ENCODE measurements around the gene SPHK2. TPM values are rescaled to one million over a fixed set of nuclear protein-coding genes. Genes with fewer than 3 reads are reported as not detected.
"Not testable (repeated sequence)": the region's sequence is repeated elsewhere in the genome, so short reads cannot be mapped to it uniquely, and the experiment has no call there.

Gene SPHK2
- total RNA-seq, 4 donors from 2014 or later, result 41.8 to 185 (median 68.7) TPM

DNA sequence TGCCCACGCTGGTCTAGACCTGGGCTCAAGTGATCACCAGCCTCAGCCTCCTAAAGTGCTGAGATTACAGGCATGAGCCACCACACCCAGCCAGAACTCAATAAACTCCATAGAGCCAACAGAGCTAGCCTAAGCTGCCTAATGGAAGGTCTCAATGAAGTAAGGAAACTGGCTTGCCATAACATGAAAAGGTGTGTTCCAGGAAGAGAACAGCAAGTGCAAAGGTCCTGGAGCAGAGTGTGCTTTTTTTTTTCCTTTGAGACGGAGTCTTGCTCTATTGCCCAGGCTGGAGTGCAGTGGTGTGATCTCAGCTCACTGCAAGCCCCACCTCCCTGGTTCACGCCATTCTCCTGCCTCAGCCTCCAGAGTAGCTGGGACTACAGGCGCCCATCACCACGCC lies 38.5 kb downstream of the SPHK2 start:
- peaks cover 0 to 10% (median 4%) of the 10 kb centered on the region in 4 donors for H3K4me1 ChIP-seq
- WGBS, 2 donors (ENCODE audit: low coverage in 1 of 2), result 50 to 72% methylated on average over 2 to 5 of the region's 5 CpGs
- intact Hi-C loops (cut with DNase I; ENCODE audit: low total_unique reads); H3K27me3 ChIP-seq; DNase-seq; in situ Hi-C loops (cut with MboI; ENCODE audit: low pct_ligation_motif_present in 1 of 4, low pct_unique_long_range_greater_than_20kb in 1 of 4, low sequenced_read_pairs in 3 of 4); H3K4me3 ChIP-seq; H3K36me3 ChIP-seq; H3K9me3 ChIP-seq: not testable (repeated sequence)
- peak overlapping the region in 1 of 4 donors; percentile 25 for H3K27ac ChIP-seq
- peak in 1 of 3 donors; percentile 31 for TF ChIP-seq POLR2AphosphoS5 (IDR thresholded peaks at IDR 0.05)

- WGBS, 2 donors (ENCODE audit: low coverage in 1 of 2), result 88 to 94% methylated on average over 6 of the region's 6 CpGs
- Histone ChIP-seq H3K9me3 (no peaks in the 10 kb centered on the region), H3K4me3 (no peak overlapping the region), H3K27ac (no peak overlapping the region), H3K4me1 (peaks cover 0 to 10% (median 4%) of the 10 kb centered on the region in 4 donors), H3K36me3 (no peaks in the 10 kb centered on the region), H3K27me3 (no peaks in the 10 kb centered on the region)
- intact Hi-C loops (cut with DNase I; ENCODE audit: low total_unique reads) (no loop called here), in situ Hi-C loops (cut with MboI; ENCODE audit: low pct_ligation_motif_present in 1 of 4, low pct_unique_long_range_greater_than_20kb in 1 of 4, low sequenced_read_pairs in 3 of 4) (no loop called here)
- no peak for DNase-seq
- TF ChIP-seq POLR2AphosphoS5 (IDR thresholded peaks at IDR 0.05) (no peak), EP300 (IDR thresholded peaks at IDR 0.05; ENCODE audit: low read depth) (no peak), CTCF (IDR thresholded peaks at IDR 0.05) (no peak), POLR2A (IDR thresholded peaks at IDR 0.05) (no peak)
Measured at GRCh38 chr19:48658483-48658882, 39.2 kb downstream of the SPHK2 start.

DNA sequence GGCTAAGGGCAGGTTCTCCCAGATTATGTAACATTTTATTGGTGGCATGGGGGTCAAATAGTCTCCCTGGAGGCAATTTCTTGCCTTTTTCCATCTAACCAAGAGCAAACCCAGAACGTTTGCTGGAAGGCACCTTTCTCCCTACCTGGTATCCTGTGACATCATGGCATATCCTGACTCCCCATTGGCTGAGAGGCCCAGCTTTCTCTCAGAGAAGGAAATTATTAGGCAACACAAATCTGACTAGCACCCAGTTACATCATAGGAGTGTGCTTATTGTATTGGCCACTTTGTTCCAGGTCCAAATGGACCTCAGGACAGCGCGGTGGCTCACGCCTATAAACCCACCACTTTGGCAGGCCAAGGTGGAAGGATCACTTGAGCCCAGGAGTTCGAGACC lies 40.5 kb downstream of the SPHK2 start:
- Histone ChIP-seq H3K27me3 (no peaks in the 10 kb centered on the region), H3K4me1 (peaks cover 0 to 10% (median 4%) of the 10 kb centered on the region in 4 donors), H3K36me3 (no peaks in the 10 kb centered on the region), H3K4me3 (no peak overlapping the region), H3K9me3 (no peaks in the 10 kb centered on the region), H3K27ac (no peak overlapping the region)
- 78% methylated on average over 5 of the region's 5 CpGs; no CpG with 5 or more reads in 1 of the 2 donors for WGBS, 2 donors (ENCODE audit: low coverage in 1 of 2)
- intact Hi-C loops (cut with DNase I; ENCODE audit: low total_unique reads) (loop anchor here (5.0 kb wide), 1 partner anchor 513 kb away; no protein-coding TSS in a partner anchor), in situ Hi-C loops (cut with MboI; ENCODE audit: low pct_ligation_motif_present in 1 of 4, low pct_unique_long_range_greater_than_20kb in 1 of 4, low sequenced_read_pairs in 3 of 4) (no loop called here)
- no peak for DNase-seq
- no peak for TF ChIP-seq CTCF (IDR thresholded peaks at IDR 0.05)
- TF ChIP-seq POLR2A (IDR thresholded peaks at IDR 0.05), result no peak
- no peak for TF ChIP-seq EP300 (IDR thresholded peaks at IDR 0.05; ENCODE audit: low read depth)
- TF ChIP-seq POLR2AphosphoS5 (IDR thresholded peaks at IDR 0.05), result no peak

DNA sequence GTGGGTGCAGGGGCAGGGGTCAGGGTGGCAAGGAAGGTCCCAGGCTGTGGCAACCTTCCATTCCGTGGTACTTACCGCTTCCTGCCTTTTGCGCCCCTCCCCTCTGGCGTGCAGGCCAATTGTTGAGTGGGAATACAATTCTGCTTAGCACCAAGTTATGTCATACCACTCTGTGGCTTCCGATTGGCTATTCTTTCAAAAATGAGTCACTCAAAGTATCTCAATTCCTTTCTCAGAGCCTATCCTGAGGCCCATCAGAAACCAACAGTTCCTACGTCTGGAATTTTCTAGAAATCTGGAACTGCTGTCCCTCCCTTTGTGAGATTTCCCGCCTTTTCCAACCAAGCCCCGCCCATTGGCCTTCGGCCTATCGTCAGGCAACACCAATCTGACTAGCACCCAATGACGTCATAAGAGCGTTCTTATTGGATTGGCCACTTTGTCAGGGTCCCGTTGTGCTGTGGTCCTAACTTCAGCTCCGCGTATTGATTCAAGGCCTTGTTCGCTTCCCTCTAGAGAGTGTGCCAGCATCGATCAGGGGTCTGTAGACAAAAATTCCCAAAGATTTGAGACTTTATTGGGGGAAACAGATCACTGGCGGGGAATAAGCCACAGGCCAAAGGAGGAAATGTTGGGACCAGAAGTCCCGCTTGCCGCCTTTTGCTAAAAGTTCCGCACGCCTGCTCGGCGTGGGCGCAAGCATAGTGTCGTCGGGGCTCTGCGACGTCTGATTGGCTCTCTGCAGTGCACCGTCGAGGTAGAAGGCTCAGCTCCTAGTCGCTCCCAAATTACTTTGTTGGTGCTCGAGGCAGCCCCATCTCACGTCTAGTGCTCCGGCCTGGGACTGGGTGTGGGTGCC lies 41.8 kb downstream of the SPHK2 start:
- 55% methylated on average over 35 of the region's 35 CpGs; no CpG with 5 or more reads in 1 of the 2 donors for WGBS, 2 donors (ENCODE audit: low coverage in 1 of 2)
- TF ChIP-seq POLR2AphosphoS5 (IDR thresholded peaks at IDR 0.05), result no peak
- no peak for TF ChIP-seq POLR2A (IDR thresholded peaks at IDR 0.05)
- TF ChIP-seq CTCF (IDR thresholded peaks at IDR 0.05), result no peak
- TF ChIP-seq EP300 (IDR thresholded peaks at IDR 0.05; ENCODE audit: low read depth), result no peak
- peaks cover 0 to 10% (median 4%) of the 10 kb centered on the region in 4 donors for H3K4me1 ChIP-seq
- intact Hi-C loops (cut with DNase I; ENCODE audit: low total_unique reads), result loop anchor here (5.0 kb wide), 1 partner anchor 511 kb away; no protein-coding TSS in a partner anchor
- H3K36me3 ChIP-seq, result no peaks in the 10 kb centered on the region
- in situ Hi-C loops (cut with MboI; ENCODE audit: low pct_ligation_motif_present in 1 of 4, low pct_unique_long_range_greater_than_20kb in 1 of 4, low sequenced_read_pairs in 3 of 4), result no loop called here
- no peaks in the 10 kb centered on the region for H3K9me3 ChIP-seq
- peak; percentile 87 for DNase-seq
- no peaks in the 10 kb centered on the region for H3K27me3 ChIP-seq
- peak overlapping the region; percentile 3 to 43 (median 24) for H3K27ac ChIP-seq
- H3K4me3 ChIP-seq, result peak overlapping the region in 1 of 4 donors; percentile 9

Measured in transverse colon (tissue), 4 donors.